Fibroblast of upper back skin (primary cell): ENCODE measurements around the gene THNSL1.
"Not testable (repeated sequence)": the region's sequence is repeated elsewhere in the genome, so short reads cannot be mapped to it uniquely, and the experiment has no call there.

Source experiments
- DNase-seq: peaks from one replicate; pipeline ENCODE4 v3.0.0-alpha.2; 2013

THNSL1 gene

GRCh38 chr10:25011591-25011990, 4.8 kb upstream of the THNSL1 start:
- DNase-seq, result not testable (repeated sequence)

- DNase-seq, result no peak
Observed at GRCh38 chr10:25014579-25014978, 1.8 kb upstream of the THNSL1 start.

- peak; percentile 89 for DNase-seq
Observed at GRCh38 chr10:25015828-25016375, 510 bp upstream of the THNSL1 start, which contains the start of gene ENKUR. Gene ENKUR (minus strand): TSS chr10:25016158. CDS start chr10:25015936, 222 bp downstream.

- DNase-seq, result peak; percentile 10
Observed at GRCh38 chr10:25017154-25017590, 760 bp downstream of the THNSL1 start.

- no peak for DNase-seq
Observed at GRCh38 chr10:25017661-25018060, 1.2 kb downstream of the THNSL1 start.

GRCh38 chr10:25018703-25019102, 2.3 kb downstream of the THNSL1 start:
- DNase-seq, result no peak

GRCh38 chr10:25023278-25023677, 6.9 kb downstream of the THNSL1 start:
- DNase-seq, result no peak

GRCh38 chr10:25024528-25024927, 8.1 kb downstream of the THNSL1 start:
- peak; percentile 5 for DNase-seq

- peak; percentile 36 for DNase-seq
Observed at GRCh38 chr10:25026463-25026862, 10.1 kb downstream of the THNSL1 start.

GRCh38 chr10:25028711-25029110, 12.3 kb downstream of the THNSL1 start:
- no peak for DNase-seq

GRCh38 chr10:25029519-25029918, 13.1 kb downstream of the THNSL1 start:
- DNase-seq, result no peak

GRCh38 chr10:25036381-25036780, 20.0 kb downstream of the THNSL1 start:
- DNase-seq, result no peak

GRCh38 chr10:25038325-25038724, 21.9 kb downstream of the THNSL1 start:
- no peak for DNase-seq

- DNase-seq, result no peak
Observed at GRCh38 chr10:25039531-25039930, 23.1 kb downstream of the THNSL1 start.

- no peak for DNase-seq
Observed at GRCh38 chr10:25046641-25047040, 30.2 kb downstream of the THNSL1 start.

GRCh38 chr10:25047088-25047487, 30.7 kb downstream of the THNSL1 start:
- no peak for DNase-seq

GRCh38 chr10:25047591-25048301, 31.3 kb downstream of the THNSL1 start:
- DNase-seq, result peak; percentile 81

- no peak for DNase-seq
Observed at GRCh38 chr10:25048450-25048849, 32.0 kb downstream of the THNSL1 start.

- DNase-seq, result peak; percentile 14
Observed at GRCh38 chr10:25049966-25050365, 33.6 kb downstream of the THNSL1 start.

GRCh38 chr10:25050402-25050801, 34.0 kb downstream of the THNSL1 start:
- no peak for DNase-seq

GRCh38 chr10:25052012-25052411, 35.6 kb downstream of the THNSL1 start:
- no peak for DNase-seq

GRCh38 chr10:25056726-25057125, 40.3 kb downstream of the THNSL1 start:
- no peak for DNase-seq

GRCh38 chr10:25057886-25058285, 41.5 kb downstream of the THNSL1 start:
- DNase-seq, result no peak

GRCh38 chr10:25059990-25060389, 43.6 kb downstream of the THNSL1 start:
- peak; percentile 74 for DNase-seq

- DNase-seq, result no peak
Observed at GRCh38 chr10:25061125-25061524, 44.7 kb downstream of the THNSL1 start.
